C4-2B (cell line): ENCODE measurements around the gene ALPL.
"Not testable (repeated sequence)": the region's sequence is repeated elsewhere in the genome, so short reads cannot be mapped to it uniquely, and the experiment has no call there.

ENCODE experiments used
- H3K27ac ChIP-seq: fragments of 450-650 bp; 2 replicates; pipeline ENCODE4 v1.5.1; 2017
- ZFX ChIP-seq: fragments of 450-650 bp; IDR thresholded peaks from 2 replicates; pipeline ENCODE4 v1.6.1; 2017
- TF ChIP-seq, protein P1 (sequence below): fragments of 450-650 bp; conservative IDR thresholded peaks from 2 replicates; pipeline ENCODE4 v1.5.1; 2017; ENCODE audit warnings: mild to moderate bottlenecking

Gene ALPL

DNA sequence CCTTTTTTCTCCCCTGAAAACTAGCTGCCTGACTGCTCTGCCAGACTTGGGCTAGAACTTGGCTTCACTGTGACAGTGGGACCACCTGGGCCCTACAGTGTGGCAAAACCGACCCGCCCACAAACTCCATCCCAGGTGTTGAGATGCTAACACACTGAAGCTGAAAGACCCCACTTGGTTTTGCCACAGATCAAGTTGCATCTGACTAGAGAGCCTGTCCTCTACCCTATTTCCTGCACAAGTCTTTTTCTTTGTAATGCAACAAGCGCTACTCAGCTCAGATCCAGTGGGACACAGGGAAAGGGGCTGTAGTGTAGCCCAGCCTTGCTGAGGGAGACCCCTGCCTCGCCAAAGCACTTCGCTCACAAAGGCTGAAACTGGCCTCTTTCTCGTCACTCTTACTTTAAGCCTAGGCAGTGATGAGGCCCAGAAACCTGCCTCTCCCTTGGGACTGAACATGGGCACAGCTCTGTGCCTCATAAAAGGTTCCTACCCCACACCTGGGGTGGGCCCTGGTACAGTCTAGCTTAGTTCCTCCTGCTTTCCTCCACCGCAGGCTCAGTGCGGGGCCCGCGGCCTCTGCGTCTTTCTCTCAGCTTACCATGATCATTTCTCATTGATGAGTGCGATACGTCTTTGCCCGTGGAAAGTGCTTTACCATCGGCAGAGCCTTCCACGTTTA is 9.7 kb downstream of the ALPL start:
- TF ChIP-seq ZFX: no peak
- TF ChIP-seq, protein P1, sequence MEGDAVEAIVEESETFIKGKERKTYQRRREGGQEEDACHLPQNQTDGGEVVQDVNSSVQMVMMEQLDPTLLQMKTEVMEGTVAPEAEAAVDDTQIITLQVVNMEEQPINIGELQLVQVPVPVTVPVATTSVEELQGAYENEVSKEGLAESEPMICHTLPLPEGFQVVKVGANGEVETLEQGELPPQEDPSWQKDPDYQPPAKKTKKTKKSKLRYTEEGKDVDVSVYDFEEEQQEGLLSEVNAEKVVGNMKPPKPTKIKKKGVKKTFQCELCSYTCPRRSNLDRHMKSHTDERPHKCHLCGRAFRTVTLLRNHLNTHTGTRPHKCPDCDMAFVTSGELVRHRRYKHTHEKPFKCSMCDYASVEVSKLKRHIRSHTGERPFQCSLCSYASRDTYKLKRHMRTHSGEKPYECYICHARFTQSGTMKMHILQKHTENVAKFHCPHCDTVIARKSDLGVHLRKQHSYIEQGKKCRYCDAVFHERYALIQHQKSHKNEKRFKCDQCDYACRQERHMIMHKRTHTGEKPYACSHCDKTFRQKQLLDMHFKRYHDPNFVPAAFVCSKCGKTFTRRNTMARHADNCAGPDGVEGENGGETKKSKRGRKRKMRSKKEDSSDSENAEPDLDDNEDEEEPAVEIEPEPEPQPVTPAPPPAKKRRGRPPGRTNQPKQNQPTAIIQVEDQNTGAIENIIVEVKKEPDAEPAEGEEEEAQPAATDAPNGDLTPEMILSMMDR: no peak
- H3K27ac ChIP-seq: no peak overlapping the region

DNA sequence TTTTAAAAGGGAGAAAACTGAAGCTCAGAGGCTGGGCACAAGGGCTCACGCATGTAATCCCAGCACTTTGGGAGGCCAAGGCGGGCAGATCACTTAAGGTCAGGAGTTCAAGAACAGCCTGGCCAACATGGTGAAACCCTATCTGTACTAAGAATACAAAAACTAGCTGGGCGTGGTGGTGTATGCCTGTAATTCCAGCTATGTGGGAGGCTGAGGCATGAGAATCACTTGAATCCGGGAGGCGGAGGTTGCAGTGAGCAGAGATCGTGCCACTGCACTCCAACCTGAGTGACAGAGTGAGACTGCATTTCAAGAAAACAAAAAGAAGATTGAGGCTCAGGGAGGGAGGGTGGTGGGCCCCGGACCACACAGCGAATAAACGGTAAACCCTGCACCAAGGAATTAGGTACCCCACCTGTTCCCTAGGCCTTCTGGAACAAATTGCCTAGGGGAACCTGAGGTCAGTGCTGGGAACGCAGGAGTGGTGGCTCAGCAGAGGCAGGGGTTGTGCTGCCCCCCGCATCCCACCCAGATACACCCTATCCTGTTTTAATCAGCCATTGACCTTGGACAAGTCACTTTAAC is 10.4 kb downstream of the ALPL start:
- H3K27ac ChIP-seq: not testable (repeated sequence)

DNA sequence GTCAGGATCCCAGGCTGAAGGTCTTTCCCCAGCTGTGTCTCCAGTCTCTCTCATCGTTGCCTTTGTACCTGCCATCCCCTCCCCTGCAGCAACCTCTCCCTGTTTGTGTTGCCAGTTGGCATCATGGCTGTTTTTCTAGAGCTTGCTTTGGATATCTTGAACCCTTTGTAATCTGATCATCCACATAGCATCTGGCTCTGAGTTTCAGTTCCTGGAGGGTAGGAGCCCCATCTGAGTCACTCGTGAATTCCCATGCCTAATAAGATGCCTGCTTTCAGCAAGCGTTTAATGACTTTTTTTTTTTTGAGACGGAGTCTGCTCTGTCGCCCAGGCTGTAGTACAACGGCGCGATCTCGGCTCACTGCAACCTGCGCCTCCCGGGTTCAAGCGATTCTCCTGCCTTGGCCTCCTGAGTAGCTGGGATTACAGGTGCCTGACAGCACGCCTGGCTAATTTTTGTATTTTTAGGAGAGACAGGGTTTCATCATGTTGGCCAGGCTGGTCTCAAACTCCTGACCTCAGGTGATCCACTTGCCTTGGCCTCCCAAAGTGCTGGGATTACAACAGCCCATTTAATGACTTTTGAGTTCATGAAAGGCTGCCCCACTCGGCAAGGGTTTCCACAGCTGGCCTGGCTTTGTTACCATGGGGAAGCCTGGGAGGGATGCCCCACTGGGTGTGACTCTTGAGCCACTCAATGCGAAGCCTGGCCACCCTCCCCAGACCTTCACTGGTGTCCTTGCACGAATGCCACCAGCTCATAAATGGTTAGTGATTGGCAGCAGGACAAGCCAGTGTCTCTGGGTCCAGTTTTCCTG is 11.9 kb downstream of the ALPL start:
- H3K27ac ChIP-seq: no peak overlapping the region
- TF ChIP-seq, protein P1: no peak
- TF ChIP-seq ZFX: no peak

DNA sequence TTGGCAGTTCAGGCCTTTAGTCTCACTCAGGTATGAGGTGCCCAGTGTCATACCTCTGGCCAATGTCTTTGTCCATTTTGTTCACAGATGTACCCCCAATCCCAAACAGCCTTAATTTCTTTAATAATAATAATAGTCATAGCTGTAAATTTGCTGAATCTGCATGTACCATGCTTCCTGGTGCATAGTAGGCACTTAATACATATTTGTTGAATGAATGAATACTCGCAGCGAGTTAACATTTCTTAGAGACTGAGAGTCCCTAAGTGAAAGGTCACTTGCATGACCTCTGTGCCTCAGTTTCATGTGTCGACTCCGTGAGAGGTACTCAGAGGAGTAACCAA is 12.5 kb downstream of the ALPL start:
- H3K27ac ChIP-seq: no peak overlapping the region
- TF ChIP-seq, protein P1: no peak
- no peak for TF ChIP-seq ZFX

DNA sequence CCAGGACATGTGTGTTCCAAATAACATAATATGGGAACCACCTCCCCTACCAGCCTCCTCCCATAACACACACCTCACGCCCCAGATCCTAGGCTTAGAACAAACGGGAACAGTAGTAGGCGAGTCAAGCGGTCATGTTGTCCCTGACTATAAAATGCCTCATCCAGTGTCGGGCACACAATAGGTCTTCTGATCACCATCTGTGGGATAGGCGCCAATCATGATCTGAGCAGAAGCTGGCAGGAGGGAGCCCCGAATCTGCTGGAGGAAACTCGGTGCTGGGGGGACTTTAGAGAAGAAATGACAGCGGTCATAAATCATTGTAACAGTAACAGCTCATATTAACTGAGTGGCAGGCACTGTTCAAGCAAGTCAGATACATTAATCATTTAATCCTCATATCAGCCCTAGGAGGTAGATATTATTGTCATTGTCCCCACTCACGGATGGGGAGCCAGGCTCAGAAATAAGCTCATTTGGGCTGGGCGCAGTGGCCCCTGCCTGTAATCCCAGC is 13.4 kb downstream of the ALPL start:
- TF ChIP-seq, protein P1: no peak
- TF ChIP-seq ZFX: no peak
- H3K27ac ChIP-seq: no peak overlapping the region

DNA sequence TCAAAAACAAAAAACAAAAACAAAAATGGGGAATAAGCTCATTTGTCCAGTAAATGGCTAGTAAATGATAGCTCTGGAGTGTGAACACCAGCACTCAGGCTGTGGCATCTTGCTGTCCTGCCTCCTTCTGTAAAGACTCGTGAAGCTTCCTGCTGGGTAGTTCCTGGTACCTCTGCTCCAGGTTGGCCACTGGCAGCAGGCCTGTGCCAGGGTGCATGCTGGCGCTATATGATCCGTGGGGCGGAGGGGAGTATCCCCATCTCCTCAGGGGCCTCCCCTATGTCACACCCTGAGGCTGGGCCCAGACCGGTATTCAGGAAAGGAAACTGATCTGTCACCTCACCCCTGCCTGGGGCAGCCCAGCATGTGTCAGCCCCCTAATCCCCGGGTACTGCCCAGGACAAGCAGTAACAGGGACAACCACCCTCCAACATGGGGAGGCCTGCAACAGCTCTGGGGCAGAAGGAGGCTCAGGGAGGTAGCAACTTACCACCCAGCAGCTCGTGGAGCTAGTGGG is 14.1 kb downstream of the ALPL start:
- no peak overlapping the region for H3K27ac ChIP-seq
- no peak for TF ChIP-seq ZFX
- TF ChIP-seq, protein P1: no peak

DNA sequence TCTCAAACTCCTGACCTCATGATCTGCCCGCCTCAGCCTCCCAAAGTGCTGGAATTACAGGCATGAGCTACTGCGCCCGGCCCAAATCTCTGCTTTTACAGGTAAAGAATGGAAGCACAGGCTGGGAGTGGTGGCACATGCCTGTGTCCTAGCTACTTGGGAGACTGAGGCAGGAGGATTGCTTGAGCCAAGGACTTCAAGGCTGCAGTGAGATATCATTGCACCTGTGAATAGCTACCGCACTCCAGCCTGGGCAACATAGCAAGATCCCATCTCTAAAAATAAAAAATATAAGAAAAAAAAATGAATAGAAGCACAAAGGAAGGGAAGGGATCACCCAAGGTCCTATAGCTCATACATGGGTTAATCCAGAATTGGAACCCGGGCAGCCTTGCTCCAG is 15.0 kb downstream of the ALPL start:
- no peak for TF ChIP-seq ZFX
- TF ChIP-seq, protein P1: no peak
- H3K27ac ChIP-seq: no peak overlapping the region
